ENCODE results near the gene HNRNPA3. TPM values are rescaled to one million over a fixed set of nuclear protein-coding genes. Genes with fewer than 3 reads are reported as not detected.
A peak's percentile ranks its signal among the peaks of the same experiment; 100 is the strongest.
"Not testable (repeated sequence)": the region's sequence is repeated elsewhere in the genome, so short reads cannot be mapped to it uniquely, and the experiment has no call there.

HNRNPA3 gene
- polyA plus RNA-seq, 4 donors = 73.4 to 282 (median 190) TPM

GRCh38 chr2:177217247-177217843 is 4.8 kb downstream of the HNRNPA3 start:
- WGBS, 3 donors = 72 to 83% (median 82%) methylated on average over 5 of the region's 5 CpGs
- Histone ChIP-seq H3K36me3 (ENCODE audit: control insufficient read depth in 3 of 3, insufficient read depth in 2 of 3, low read depth in 1 of 3, low read length in 3 of 3) (peaks cover 11 to 25% (median 13%) of the 10 kb centered on the region in 3 donors), H3K9me3 (ENCODE audit: control insufficient read depth in 2 of 2, insufficient read depth in 1 of 2, low read depth in 1 of 2, low read length in 1 of 2) (no peaks in the 10 kb centered on the region), H3K27me3 (ENCODE audit: control insufficient read depth in 3 of 3, insufficient read depth in 3 of 3, low read length in 3 of 3) (no peaks in the 10 kb centered on the region), H3K4me1 (ENCODE audit: control insufficient read depth in 3 of 3, insufficient read depth in 2 of 3, low read depth in 1 of 3, low read length in 2 of 3) (peaks cover 0 to 5% (median 3%) of the 10 kb centered on the region in 3 donors), H3K4me3 (ENCODE audit: low read depth in 1 of 3, low read length in 3 of 3) (no peak overlapping the region), H3K27ac (ENCODE audit: low read depth in 1 of 3, low read length in 2 of 3) (no peak overlapping the region)
- DNase-seq (no peak), FAIRE-seq (no peak)

- FAIRE-seq = peak; percentile 87
- 86 to 92% (median 88%) methylated on average over 2 of the region's 2 CpGs for WGBS, 3 donors
- not testable (repeated sequence) for DNase-seq; H3K4me1 ChIP-seq (ENCODE audit: control insufficient read depth in 3 of 3, insufficient read depth in 2 of 3, low read depth in 1 of 3, low read length in 2 of 3); H3K9me3 ChIP-seq (ENCODE audit: control insufficient read depth in 2 of 2, insufficient read depth in 1 of 2, low read depth in 1 of 2, low read length in 1 of 2); H3K27ac ChIP-seq (ENCODE audit: low read depth in 1 of 3, low read length in 2 of 3); H3K27me3 ChIP-seq (ENCODE audit: control insufficient read depth in 3 of 3, insufficient read depth in 3 of 3, low read length in 3 of 3); H3K4me3 ChIP-seq (ENCODE audit: low read depth in 1 of 3, low read length in 3 of 3)
- peaks cover 12 to 25% (median 16%) of the 10 kb centered on the region in 3 donors for H3K36me3 ChIP-seq (ENCODE audit: control insufficient read depth in 3 of 3, insufficient read depth in 2 of 3, low read depth in 1 of 3, low read length in 3 of 3)
These were observed 7.2 kb downstream of the HNRNPA3 start for GRCh38 chr2:177219787-177220186.

- H3K4me1 ChIP-seq (ENCODE audit: control insufficient read depth in 3 of 3, insufficient read depth in 2 of 3, low read depth in 1 of 3, low read length in 2 of 3) = peaks cover 0 to 2% (median 0%) of the 10 kb centered on the region in 3 donors
- FAIRE-seq = no peak
- H3K36me3 ChIP-seq (ENCODE audit: control insufficient read depth in 3 of 3, insufficient read depth in 2 of 3, low read depth in 1 of 3, low read length in 3 of 3) = peaks cover 12 to 20% (median 13%) of the 10 kb centered on the region in 3 donors
- no peak overlapping the region for H3K4me3 ChIP-seq (ENCODE audit: low read depth in 1 of 3, low read length in 3 of 3)
- H3K27me3 ChIP-seq (ENCODE audit: control insufficient read depth in 3 of 3, insufficient read depth in 3 of 3, low read length in 3 of 3) = no peaks in the 10 kb centered on the region
- H3K9me3 ChIP-seq (ENCODE audit: control insufficient read depth in 2 of 2, insufficient read depth in 1 of 2, low read depth in 1 of 2, low read length in 1 of 2) = no peaks in the 10 kb centered on the region
- H3K27ac ChIP-seq (ENCODE audit: low read depth in 1 of 3, low read length in 2 of 3) = no peak overlapping the region
- no peak for DNase-seq
- WGBS, 3 donors = 92 to 97% (median 96%) methylated on average over 3 of the region's 3 CpGs
These were observed 8.9 kb downstream of the HNRNPA3 start for GRCh38 chr2:177221534-177221933.

DNA sequence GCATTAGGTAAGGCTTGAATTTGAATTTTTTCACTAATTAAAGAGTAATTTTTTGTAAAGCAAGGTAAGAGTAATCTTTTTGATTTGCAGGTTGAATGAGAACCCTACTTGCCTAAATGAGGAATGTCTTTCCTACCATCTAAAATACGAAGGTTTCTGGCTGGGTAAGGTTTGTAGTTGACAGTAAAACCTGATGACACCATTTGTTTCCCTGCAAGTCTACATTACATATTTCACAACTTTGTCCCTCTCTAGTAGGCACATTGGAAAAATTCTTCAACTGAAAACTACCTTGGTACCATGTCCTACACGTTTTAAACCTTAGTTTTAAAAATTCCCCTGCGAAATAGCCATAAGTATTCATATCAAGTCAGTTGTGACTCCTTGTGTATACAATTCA is 9.4 kb downstream of the HNRNPA3 start:
- H3K9me3 ChIP-seq (ENCODE audit: control insufficient read depth in 2 of 2, insufficient read depth in 1 of 2, low read depth in 1 of 2, low read length in 1 of 2) = no peaks in the 10 kb centered on the region
- peaks cover 7 to 17% (median 13%) of the 10 kb centered on the region in 3 donors for H3K36me3 ChIP-seq (ENCODE audit: control insufficient read depth in 3 of 3, insufficient read depth in 2 of 3, low read depth in 1 of 3, low read length in 3 of 3)
- H3K27me3 ChIP-seq (ENCODE audit: control insufficient read depth in 3 of 3, insufficient read depth in 3 of 3, low read length in 3 of 3) = no peaks in the 10 kb centered on the region
- H3K4me1 ChIP-seq (ENCODE audit: control insufficient read depth in 3 of 3, insufficient read depth in 2 of 3, low read depth in 1 of 3, low read length in 2 of 3) = no peaks in the 10 kb centered on the region
- H3K4me3 ChIP-seq (ENCODE audit: low read depth in 1 of 3, low read length in 3 of 3) = no peak overlapping the region
- WGBS, 3 donors = 81 to 85% (median 84%) methylated on average over 3 of the region's 3 CpGs
- H3K27ac ChIP-seq (ENCODE audit: low read depth in 1 of 3, low read length in 2 of 3) = no peak overlapping the region
- FAIRE-seq (no peak), DNase-seq (no peak)

- DNase-seq; H3K27me3 ChIP-seq (ENCODE audit: control insufficient read depth in 3 of 3, insufficient read depth in 3 of 3, low read length in 3 of 3); H3K9me3 ChIP-seq (ENCODE audit: control insufficient read depth in 2 of 2, insufficient read depth in 1 of 2, low read depth in 1 of 2, low read length in 1 of 2); H3K4me3 ChIP-seq (ENCODE audit: low read depth in 1 of 3, low read length in 3 of 3); H3K4me1 ChIP-seq (ENCODE audit: control insufficient read depth in 3 of 3, insufficient read depth in 2 of 3, low read depth in 1 of 3, low read length in 2 of 3); H3K27ac ChIP-seq (ENCODE audit: low read depth in 1 of 3, low read length in 2 of 3): not testable (repeated sequence)
- H3K36me3 ChIP-seq (ENCODE audit: control insufficient read depth in 3 of 3, insufficient read depth in 2 of 3, low read depth in 1 of 3, low read length in 3 of 3) = peaks cover 3 to 11% (median 8%) of the 10 kb centered on the region in 3 donors
- peak; percentile 68 for FAIRE-seq
These were observed 10.8 kb downstream of the HNRNPA3 start for GRCh38 chr2:177223436-177223835.

DNA sequence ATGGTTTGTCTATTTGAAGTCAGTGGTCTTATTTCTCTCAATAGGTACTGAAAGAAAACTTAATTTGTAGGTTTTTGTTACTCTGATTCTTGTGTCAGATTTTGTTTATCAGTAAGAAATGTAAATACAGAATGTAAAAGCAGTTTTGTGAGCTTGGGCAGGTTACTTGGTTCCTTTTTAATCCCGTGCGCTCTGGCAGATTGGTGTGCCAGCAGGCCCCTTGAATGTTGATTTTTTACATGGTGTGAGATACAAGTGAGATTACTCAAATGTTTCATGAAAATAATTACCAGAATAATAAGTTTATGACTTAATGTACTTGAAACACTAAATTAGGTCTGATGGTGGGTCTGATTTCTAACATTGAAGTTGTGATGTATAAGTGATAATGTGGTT is 13.4 kb downstream of the HNRNPA3 start:
- H3K4me3 ChIP-seq (ENCODE audit: low read depth in 1 of 3, low read length in 3 of 3) = no peak overlapping the region
- H3K27me3 ChIP-seq (ENCODE audit: control insufficient read depth in 3 of 3, insufficient read depth in 3 of 3, low read length in 3 of 3) = no peaks in the 10 kb centered on the region
- 77 to 84% (median 84%) methylated on average over 2 of the region's 2 CpGs for WGBS, 3 donors
- no peaks in the 10 kb centered on the region for H3K4me1 ChIP-seq (ENCODE audit: control insufficient read depth in 3 of 3, insufficient read depth in 2 of 3, low read depth in 1 of 3, low read length in 2 of 3)
- H3K36me3 ChIP-seq (ENCODE audit: control insufficient read depth in 3 of 3, insufficient read depth in 2 of 3, low read depth in 1 of 3, low read length in 3 of 3) = peaks cover 7 to 15% (median 14%) of the 10 kb centered on the region in 3 donors
- no peak for DNase-seq
- H3K27ac ChIP-seq (ENCODE audit: low read depth in 1 of 3, low read length in 2 of 3) = no peak overlapping the region
- FAIRE-seq = no peak
- H3K9me3 ChIP-seq (ENCODE audit: control insufficient read depth in 2 of 2, insufficient read depth in 1 of 2, low read depth in 1 of 2, low read length in 1 of 2) = no peaks in the 10 kb centered on the region

- Histone ChIP-seq H3K36me3 (ENCODE audit: control insufficient read depth in 3 of 3, insufficient read depth in 2 of 3, low read depth in 1 of 3, low read length in 3 of 3) (peaks cover 10 to 29% (median 12%) of the 10 kb centered on the region in 3 donors), H3K27ac (ENCODE audit: low read depth in 1 of 3, low read length in 2 of 3) (no peak overlapping the region), H3K4me3 (ENCODE audit: low read depth in 1 of 3, low read length in 3 of 3) (no peak overlapping the region), H3K4me1 (ENCODE audit: control insufficient read depth in 3 of 3, insufficient read depth in 2 of 3, low read depth in 1 of 3, low read length in 2 of 3) (peaks cover 0 to 4% (median 0%) of the 10 kb centered on the region in 3 donors), H3K27me3 (ENCODE audit: control insufficient read depth in 3 of 3, insufficient read depth in 3 of 3, low read length in 3 of 3) (no peaks in the 10 kb centered on the region), H3K9me3 (ENCODE audit: control insufficient read depth in 2 of 2, insufficient read depth in 1 of 2, low read depth in 1 of 2, low read length in 1 of 2) (no peaks in the 10 kb centered on the region)
- DNase-seq (no peak), FAIRE-seq (no peak)
- 89 to 93% (median 89%) methylated on average over 8 of the region's 8 CpGs for WGBS, 3 donors
These were observed 17.0 kb downstream of the HNRNPA3 start for GRCh38 chr2:177229442-177230242.

- H3K27ac ChIP-seq (ENCODE audit: low read depth in 1 of 3, low read length in 2 of 3) = no peak overlapping the region
- WGBS, 3 donors = 88 to 90% (median 90%) methylated on average over 3 of the region's 3 CpGs
- H3K4me3 ChIP-seq (ENCODE audit: low read depth in 1 of 3, low read length in 3 of 3) = no peak overlapping the region
- peaks cover 0 to 4% (median 0%) of the 10 kb centered on the region in 3 donors for H3K4me1 ChIP-seq (ENCODE audit: control insufficient read depth in 3 of 3, insufficient read depth in 2 of 3, low read depth in 1 of 3, low read length in 2 of 3)
- peaks cover 10 to 29% (median 23%) of the 10 kb centered on the region in 3 donors for H3K36me3 ChIP-seq (ENCODE audit: control insufficient read depth in 3 of 3, insufficient read depth in 2 of 3, low read depth in 1 of 3, low read length in 3 of 3)
- DNase-seq (no peak), FAIRE-seq (no peak)
- H3K9me3 ChIP-seq (ENCODE audit: control insufficient read depth in 2 of 2, insufficient read depth in 1 of 2, low read depth in 1 of 2, low read length in 1 of 2) = no peaks in the 10 kb centered on the region
- H3K27me3 ChIP-seq (ENCODE audit: control insufficient read depth in 3 of 3, insufficient read depth in 3 of 3, low read length in 3 of 3) = no peaks in the 10 kb centered on the region
These were observed 18.7 kb downstream of the HNRNPA3 start for GRCh38 chr2:177231270-177231669.
